ENCODE measurements around the gene CYP19A1.

The CYP19A1 gene

DNA sequence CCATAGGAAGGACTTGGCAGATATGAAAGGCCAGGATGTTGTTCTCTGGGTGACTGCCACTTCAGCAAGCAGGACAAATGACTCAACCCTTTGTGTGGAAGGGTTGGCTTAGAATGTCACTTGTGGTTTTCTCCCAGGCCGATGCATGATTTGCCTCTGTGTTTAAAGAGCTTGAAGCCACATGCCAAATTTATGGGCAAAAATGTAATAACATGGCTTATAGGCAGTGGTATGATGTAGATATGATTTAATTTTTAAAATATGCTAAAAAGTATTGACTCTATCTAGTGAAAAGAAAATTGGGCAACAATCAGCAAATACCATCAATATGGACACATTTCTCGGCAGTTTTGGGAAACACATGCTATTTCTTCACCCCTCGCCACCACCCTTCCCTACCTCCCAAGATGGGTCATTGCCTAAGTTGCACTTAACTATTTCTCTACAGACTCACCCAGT, 114.6 kb downstream of the CYP19A1 start:
- Histone ChIP-seq H2AFZ (ENCODE audit: low read length) (no peak overlapping the region), H3K9ac (ENCODE audit: low read length) (no peak overlapping the region), H3K79me2 (ENCODE audit: insufficient read depth, low read length) (no peaks in the 10 kb centered on the region), H3K27ac (ENCODE audit: low read depth, low read length, poor library complexity, severe bottlenecking) (no peak overlapping the region), H4K20me1 (ENCODE audit: insufficient read depth, low read length) (no peaks in the 10 kb centered on the region), H3K4me2 (ENCODE audit: low read length) (no peak overlapping the region), H3K9me3 (ENCODE audit: low read length) (no peaks in the 10 kb centered on the region), H3K4me1 (ENCODE audit: insufficient read depth, low read length, severe bottlenecking) (no peaks in the 10 kb centered on the region), H3K27me3 (ENCODE audit: insufficient read depth, low read length) (0 out of 2 replicates have a peak, but pooled peaks cover 4% of the 10 kb centered on the region), H3K9me2 (ENCODE audit: low read depth, low read length) (no peaks in the 10 kb centered on the region), H3F3A (ENCODE audit: insufficient read depth, low read length) (no peaks in the 10 kb centered on the region), H3K36me3 (ENCODE audit: insufficient read depth, low read length) (no peaks in the 10 kb centered on the region), H3K4me3 (ENCODE audit: low read depth, low read length, poor library complexity, severe bottlenecking) (no peak overlapping the region)
- no peak for TF ChIP-seq EZH2 (IDR thresholded peaks at IDR 0.05; ENCODE audit: borderline replicate concordance, low read length)
- TF ChIP-seq CTCF (IDR thresholded peaks at IDR 0.05; ENCODE audit: low read length): no peak

- no peak overlapping the region for H2AFZ ChIP-seq (ENCODE audit: low read length)
These were observed 120.0 kb downstream of the CYP19A1 start for GRCh38 chr15:51218299-51218938.

GRCh38 chr15:51212909-51213308, 125.5 kb downstream of the CYP19A1 start:
- Histone ChIP-seq H4K20me1 (ENCODE audit: insufficient read depth, low read length) (no peaks in the 10 kb centered on the region), H3F3A (ENCODE audit: insufficient read depth, low read length) (no peaks in the 10 kb centered on the region), H3K36me3 (ENCODE audit: insufficient read depth, low read length) (no peaks in the 10 kb centered on the region), H3K79me2 (ENCODE audit: insufficient read depth, low read length) (no peaks in the 10 kb centered on the region), H3K27ac (ENCODE audit: low read depth, low read length, poor library complexity, severe bottlenecking) (no peak overlapping the region), H3K9me3 (ENCODE audit: low read length) (no peaks in the 10 kb centered on the region), H3K4me2 (ENCODE audit: low read length) (no peak overlapping the region), H3K4me3 (ENCODE audit: low read depth, low read length, poor library complexity, severe bottlenecking) (no peak overlapping the region), H3K27me3 (ENCODE audit: insufficient read depth, low read length) (no peaks in the 10 kb centered on the region), H3K9ac (ENCODE audit: low read length) (no peak overlapping the region), H3K9me2 (ENCODE audit: low read depth, low read length) (no peaks in the 10 kb centered on the region), H2AFZ (ENCODE audit: low read length) (no peak overlapping the region), H3K4me1 (ENCODE audit: insufficient read depth, low read length, severe bottlenecking) (no peaks in the 10 kb centered on the region)
- TF ChIP-seq CTCF (IDR thresholded peaks at IDR 0.05; ENCODE audit: low read length) (no peak), EZH2 (IDR thresholded peaks at IDR 0.05; ENCODE audit: borderline replicate concordance, low read length) (no peak)

More at GRCh38 chr15:51218299-51218938, 120.0 kb downstream of the CYP19A1 start:
- no peak overlapping the region for H3K4me3 ChIP-seq (ENCODE audit: low read depth, low read length, poor library complexity, severe bottlenecking)
- no peaks in the 10 kb centered on the region for H3F3A ChIP-seq (ENCODE audit: insufficient read depth, low read length)
- TF ChIP-seq CTCF (IDR thresholded peaks at IDR 0.05; ENCODE audit: low read length): no peak
- no peak for TF ChIP-seq EZH2 (IDR thresholded peaks at IDR 0.05; ENCODE audit: borderline replicate concordance, low read length)
- no peaks in the 10 kb centered on the region for H4K20me1 ChIP-seq (ENCODE audit: insufficient read depth, low read length)
- H3K27ac ChIP-seq (ENCODE audit: low read depth, low read length, poor library complexity, severe bottlenecking): no peak overlapping the region
- no peaks in the 10 kb centered on the region for H3K36me3 ChIP-seq (ENCODE audit: insufficient read depth, low read length)
- no peaks in the 10 kb centered on the region for H3K27me3 ChIP-seq (ENCODE audit: insufficient read depth, low read length)
- H3K4me2 ChIP-seq (ENCODE audit: low read length): no peak overlapping the region
- H3K9me3 ChIP-seq (ENCODE audit: low read length): no peaks in the 10 kb centered on the region
- H3K9me2 ChIP-seq (ENCODE audit: low read depth, low read length): no peaks in the 10 kb centered on the region
- no peak overlapping the region for H3K9ac ChIP-seq (ENCODE audit: low read length)
- no peaks in the 10 kb centered on the region for H3K4me1 ChIP-seq (ENCODE audit: insufficient read depth, low read length, severe bottlenecking)
- no peaks in the 10 kb centered on the region for H3K79me2 ChIP-seq (ENCODE audit: insufficient read depth, low read length)

Data from OCI-LY1 (cell line).